CD4-positive, alpha-beta T cell treated with Interleukin-1 beta for 1 hour (primary cell): ENCODE measurements around the gene CHRD.

Experiments
- DNase-seq, 2 donors: peaks; one replicate each; pipeline ENCODE4 v3.0.0-alpha.2; 2020 to 2022

CHRD gene

GRCh38 chr3:184347321-184348056 is 32.4 kb upstream of the CHRD start:
- DNase-seq, result no peak

DNA sequence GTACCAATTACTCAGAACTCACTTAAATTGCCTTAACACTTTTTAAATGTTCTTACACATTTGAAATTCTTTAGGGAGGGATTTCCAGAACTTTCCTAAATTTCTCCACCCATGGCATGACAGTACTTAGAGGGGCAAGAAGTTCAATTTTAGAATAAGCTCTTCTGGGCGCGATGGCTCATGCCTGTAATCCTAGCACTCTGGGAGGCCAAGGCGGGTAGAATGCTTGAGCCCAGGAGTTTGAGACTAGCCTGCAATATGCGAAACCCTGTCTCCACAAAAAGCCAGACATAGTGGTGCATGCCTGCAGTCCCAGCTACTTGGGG is 31.8 kb upstream of the CHRD start:
- DNase-seq, result no peak

- DNase-seq, result no peak
Observed at GRCh38 chr3:184349563-184350470, 30.0 kb upstream of the CHRD start.

GRCh38 chr3:184350618-184351017 is 29.2 kb upstream of the CHRD start:
- no peak for DNase-seq

GRCh38 chr3:184351511-184352148 is 28.2 kb upstream of the CHRD start:
- DNase-seq, result no peak

DNA sequence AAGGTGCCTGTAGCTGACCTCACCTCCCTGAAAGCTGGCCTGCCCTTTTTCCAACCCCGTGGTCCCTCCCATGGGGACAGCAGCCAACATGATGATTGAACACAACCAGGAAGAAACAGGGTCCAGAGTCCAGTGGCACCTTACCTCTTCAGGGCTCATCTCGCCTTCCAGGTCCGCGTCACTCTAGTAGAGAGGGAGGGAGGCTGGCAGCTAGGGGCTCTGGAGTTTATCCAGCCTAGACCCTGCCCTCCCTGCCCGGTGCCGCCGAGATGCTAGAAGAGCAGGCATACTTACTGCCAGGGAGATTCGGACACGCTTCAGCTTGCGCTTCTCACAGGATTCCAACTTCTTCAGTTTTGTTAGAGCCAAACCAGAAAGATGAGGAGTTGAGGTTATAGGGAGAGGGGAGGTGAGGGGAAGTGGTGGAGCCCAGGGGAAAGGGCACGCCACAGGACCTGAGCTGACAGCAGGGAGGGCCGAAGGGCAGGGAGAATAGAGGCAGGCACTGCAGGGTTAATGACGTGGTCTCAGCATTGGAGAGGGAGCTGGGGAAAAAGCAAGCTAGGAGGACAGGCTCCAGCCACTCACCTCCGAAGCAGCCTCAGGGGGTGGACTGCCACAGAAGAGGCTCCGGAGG is 27.6 kb upstream of the CHRD start:
- DNase-seq, result no peak

GRCh38 chr3:184352897-184353545 is 26.8 kb upstream of the CHRD start:
- no peak for DNase-seq

- DNase-seq, result no peak
Observed at GRCh38 chr3:184353546-184353941, 26.3 kb upstream of the CHRD start.

DNA sequence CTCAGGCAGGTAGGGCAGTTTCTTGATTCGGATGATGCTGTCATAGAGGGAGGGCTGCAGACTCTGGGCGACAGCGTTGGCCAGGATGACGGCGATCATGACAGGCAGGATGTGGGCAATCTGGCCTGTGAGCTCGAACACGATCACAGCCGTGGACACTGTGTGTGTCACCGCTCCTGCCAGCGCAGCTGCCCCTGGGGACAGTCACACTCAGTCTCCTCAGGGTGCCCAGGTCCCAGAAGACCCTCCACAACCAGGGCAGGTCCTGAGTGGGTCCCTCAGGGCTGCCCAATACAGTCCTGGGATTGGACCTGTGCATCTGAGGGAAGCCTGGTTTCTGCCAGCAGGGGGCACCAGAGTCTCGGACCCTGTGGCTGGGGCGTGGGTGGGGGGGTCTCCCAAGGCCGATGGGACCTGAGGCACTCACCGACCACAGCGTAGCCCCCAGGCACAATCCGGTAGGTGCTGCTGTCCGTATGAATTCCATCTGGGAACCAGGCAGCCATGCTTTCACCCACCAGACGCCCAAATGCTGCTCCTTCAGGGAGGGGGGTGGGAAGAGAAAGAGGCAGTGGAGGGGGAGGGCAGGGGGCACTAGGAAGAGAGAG is 25.6 kb upstream of the CHRD start:
- peak; percentile 59 to 71 for DNase-seq

DNA sequence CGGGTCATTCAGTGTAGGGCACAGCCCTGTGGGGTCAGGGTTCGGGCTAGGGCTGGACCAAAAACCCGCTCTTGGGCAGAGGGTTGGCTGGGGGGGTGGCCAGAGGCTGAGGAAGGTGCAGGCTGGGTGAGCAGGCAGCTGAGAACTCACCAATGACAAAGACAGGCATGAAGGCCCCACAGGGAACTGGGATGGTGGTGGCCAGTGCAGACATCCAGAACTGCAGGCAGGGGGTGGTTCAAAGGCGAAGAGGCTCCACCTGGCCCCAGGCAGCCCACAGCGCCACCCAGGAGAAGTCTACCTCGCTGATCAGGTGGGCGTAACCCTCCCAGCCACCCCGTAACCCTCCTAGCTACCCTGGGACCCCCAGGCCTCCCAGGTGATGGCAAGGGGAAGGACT is 25.1 kb upstream of the CHRD start:
- DNase-seq, result no peak

DNA sequence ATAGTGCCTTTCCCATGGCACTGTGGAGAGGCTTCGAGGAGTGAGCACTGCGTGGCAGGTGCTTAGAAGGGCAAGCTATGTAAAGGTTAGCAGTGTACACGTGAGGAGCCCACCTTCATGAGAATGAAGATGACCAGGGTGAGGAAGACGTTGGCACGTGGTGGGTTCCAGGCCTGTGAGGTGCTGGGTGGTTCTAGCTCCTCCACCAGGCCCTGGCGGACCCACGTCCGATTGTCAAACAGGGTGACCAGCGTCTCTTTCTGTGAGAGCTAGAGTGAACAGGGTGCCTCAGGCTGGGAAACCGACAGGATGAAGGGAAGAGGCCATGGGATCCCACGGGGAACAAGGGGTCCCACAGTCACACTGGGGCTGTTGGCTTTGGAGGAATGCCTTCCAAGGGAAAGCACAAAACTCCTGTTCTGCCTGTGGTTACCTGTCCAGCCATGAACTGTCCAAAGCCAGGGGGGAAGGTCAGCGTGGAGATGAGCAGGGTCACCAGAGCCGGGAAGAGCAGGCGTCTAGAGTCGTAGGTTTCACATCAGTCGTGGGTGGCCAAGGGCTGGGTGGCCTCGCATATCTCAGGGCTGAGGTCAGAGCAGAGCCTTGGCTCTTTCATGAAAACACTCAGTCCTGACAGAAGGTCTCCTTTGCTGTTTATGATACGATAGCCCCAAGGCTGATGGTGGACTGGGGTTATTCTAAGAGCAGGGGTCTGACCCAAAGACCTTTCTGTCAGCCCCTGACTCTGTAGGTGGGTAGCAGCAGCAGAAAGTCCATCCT is 24.4 kb upstream of the CHRD start:
- no peak for DNase-seq

- no peak for DNase-seq
Observed at GRCh38 chr3:184357248-184358123, 22.4 kb upstream of the CHRD start.

- DNase-seq, result no peak
Observed at GRCh38 chr3:184358124-184358767, 21.6 kb upstream of the CHRD start.

DNA sequence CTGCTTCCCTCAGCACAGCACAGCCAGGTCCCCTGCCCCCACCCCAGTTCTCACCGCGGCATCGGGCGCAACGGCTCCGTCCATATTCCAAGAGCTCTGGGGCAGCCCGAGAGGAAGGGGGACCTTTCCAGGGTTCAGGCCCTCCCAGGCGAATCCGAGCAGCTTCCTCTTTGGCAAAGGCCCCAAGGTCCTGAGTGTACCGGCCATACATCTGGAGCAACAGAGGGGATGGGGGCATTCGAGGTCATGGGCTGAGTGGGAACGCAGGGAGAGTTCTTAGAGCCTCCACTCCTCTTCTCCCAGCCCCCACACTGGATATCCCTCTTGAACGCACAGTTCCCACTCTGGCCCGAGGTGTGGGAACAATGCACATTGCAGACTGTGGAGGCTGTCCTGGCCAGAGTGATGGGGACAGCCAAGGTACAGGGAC is 20.9 kb upstream of the CHRD start:
- no peak for DNase-seq

GRCh38 chr3:184359610-184360009 is 20.2 kb upstream of the CHRD start:
- no peak for DNase-seq

DNA sequence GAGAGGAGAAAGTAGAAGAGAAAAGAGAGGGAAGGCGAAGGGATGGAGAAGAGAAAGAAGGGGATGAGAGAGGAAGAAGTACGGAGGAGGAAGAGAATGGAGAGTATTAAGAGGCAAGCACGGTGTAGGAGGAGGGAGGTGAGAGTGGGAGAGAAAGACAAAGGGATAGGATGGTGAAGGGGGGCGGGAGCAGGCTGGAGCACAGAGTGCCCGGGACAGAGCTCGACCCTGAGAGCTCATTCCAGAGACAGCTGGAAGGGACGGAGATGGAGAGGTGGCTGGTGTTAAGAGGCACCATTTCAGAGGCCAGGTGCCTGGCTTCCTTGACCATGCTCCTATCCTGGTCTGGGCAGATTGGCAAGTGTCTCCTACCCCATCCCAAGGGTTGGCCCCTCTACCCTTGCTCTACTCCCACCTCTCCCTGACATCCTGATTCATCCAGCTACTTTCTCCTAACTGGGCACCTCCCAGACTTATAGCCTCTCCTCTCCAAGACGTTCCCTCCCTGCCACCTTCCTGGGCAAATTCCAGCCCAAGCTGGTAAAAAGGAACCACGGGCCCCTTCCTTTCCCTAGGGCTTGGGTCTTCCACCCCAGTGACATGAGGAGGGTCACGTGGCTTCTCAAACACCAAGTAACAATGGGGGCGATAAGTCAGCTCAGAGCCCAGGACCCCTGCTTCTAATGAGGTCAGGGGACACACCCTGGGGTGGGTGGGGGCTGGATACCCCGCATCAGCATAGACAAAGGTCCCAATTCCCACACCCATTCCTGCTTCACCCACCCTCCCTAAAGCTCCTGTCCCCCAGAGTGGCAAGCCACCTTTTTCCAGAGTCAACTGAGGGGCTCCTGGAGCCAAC is 19.6 kb upstream of the CHRD start:
- no peak for DNase-seq

- no peak for DNase-seq
Observed at GRCh38 chr3:184360929-184361531, 18.8 kb upstream of the CHRD start.

GRCh38 chr3:184361532-184361931 is 18.3 kb upstream of the CHRD start, which contains the start of the genes CLCN2 and POLR2H:
Gene CLCN2 (minus strand): TSS chr3:184361605. CDS start chr3:184361479, 126 bp downstream.
Gene POLR2H (plus strand): TSS chr3:184361710. CDS start chr3:184363493, 1,783 bp downstream.
- DNase-seq, result peak; percentile 13 to 38
